OCI-LY1 (cell line): Measurements from ENCODE around the gene HERC6.

Experiments used
- H2AFZ ChIP-seq: fragments of 200-600 bp; sonication (generic), shearing (Covaris generic); 2 replicates; pipeline ENCODE4 v1.6.0; 2014; ENCODE audit warnings: antibody characterized with exemption, mild to moderate bottlenecking, low read length
- H3F3A ChIP-seq: fragments of 200-600 bp; sonication (generic), shearing (Covaris generic); 2 replicates; pipeline ENCODE4 v1.6.0; 2014; ENCODE audit warnings: mild to moderate bottlenecking, antibody characterized with exemption, low read length, moderate library complexity; ENCODE audit not compliant: insufficient read depth
- H3K27ac ChIP-seq: fragments of 200-600 bp; sonication (generic); 2 replicates; pipeline ENCODE4 v1.5.1; 2014; ENCODE audit warnings: low read length, mixed run types, mild to moderate bottlenecking, low read depth; ENCODE audit not compliant: poor library complexity, severe bottlenecking
- H3K27me3 ChIP-seq: fragments of 200-600 bp; sonication (generic); 2 replicates; pipeline ENCODE4 v1.6.0; 2014; ENCODE audit warnings: antibody characterized with exemption, mild to moderate bottlenecking, low read length, moderate library complexity; ENCODE audit not compliant: insufficient read depth
- H3K36me3 ChIP-seq: fragments of 200-600 bp; sonication (generic); 2 replicates; pipeline ENCODE4 v1.6.1; 2014; ENCODE audit warnings: mild to moderate bottlenecking, antibody characterized with exemption, low read length, moderate library complexity, mixed read lengths; ENCODE audit not compliant: insufficient read depth
- H3K4me1 ChIP-seq: fragments of 200-600 bp; sonication (generic); 2 replicates; pipeline ENCODE4 v1.5.1; 2014; ENCODE audit warnings: mild to moderate bottlenecking, low read length, moderate library complexity; ENCODE audit not compliant: insufficient read depth, severe bottlenecking
- H3K4me2 ChIP-seq: fragments of 200-600 bp; sonication (generic), shearing (Covaris generic); 2 replicates; pipeline ENCODE4 v1.6.1; 2014; ENCODE audit warnings: low read length
- H3K4me3 ChIP-seq: fragments of 200-600 bp; sonication (generic); 2 replicates; pipeline ENCODE4 v1.5.1; 2014; ENCODE audit warnings: low read length, low read depth, mild to moderate bottlenecking, mixed read lengths; ENCODE audit not compliant: poor library complexity, severe bottlenecking
- H3K79me2 ChIP-seq: fragments of 200-600 bp; shearing (Covaris generic); 2 replicates; pipeline ENCODE4 v1.6.1; 2016; ENCODE audit warnings: mixed run types, low read length, mixed read lengths; ENCODE audit not compliant: insufficient read depth
- H3K9ac ChIP-seq: fragments of 200-600 bp; sonication (generic), shearing (Covaris generic); 2 replicates; pipeline ENCODE4 v1.6.1; 2014; ENCODE audit warnings: mild to moderate bottlenecking, low read length, mixed read lengths
- H3K9me2 ChIP-seq: fragments of 200-600 bp; sonication (generic), shearing (Covaris generic); 2 replicates; pipeline ENCODE4 v1.6.1; 2014; ENCODE audit warnings: low read depth, mild to moderate bottlenecking, low read length, mixed read lengths
- H3K9me3 ChIP-seq: fragments of 200-600 bp; shearing (Covaris generic); 2 replicates; pipeline ENCODE4 v1.6.1; 2014; ENCODE audit warnings: low read length, mixed read lengths
- H4K20me1 ChIP-seq: fragments of 200-600 bp; sonication (generic), shearing (Covaris generic); 2 replicates; pipeline ENCODE4 v1.6.0; 2016; ENCODE audit warnings: mild to moderate bottlenecking, low read length; ENCODE audit not compliant: insufficient read depth
- CTCF ChIP-seq: fragments of 200-600 bp; sonication (generic), shearing (Covaris generic); IDR thresholded peaks from 2 replicates; pipeline ENCODE4 v1.5.1; 2017; ENCODE audit warnings: mild to moderate bottlenecking, antibody characterized with exemption, low read length, moderate library complexity, mixed read lengths
- EZH2 ChIP-seq: fragments of 200-600 bp; sonication (generic), shearing (Covaris generic); IDR thresholded peaks from 2 replicates; pipeline ENCODE4 v1.8.0; 2017; ENCODE audit warnings: borderline replicate concordance, mixed run types, mild to moderate bottlenecking, antibody characterized with exemption, low read length, moderate library complexity, mixed read lengths

HERC6 gene

DNA sequence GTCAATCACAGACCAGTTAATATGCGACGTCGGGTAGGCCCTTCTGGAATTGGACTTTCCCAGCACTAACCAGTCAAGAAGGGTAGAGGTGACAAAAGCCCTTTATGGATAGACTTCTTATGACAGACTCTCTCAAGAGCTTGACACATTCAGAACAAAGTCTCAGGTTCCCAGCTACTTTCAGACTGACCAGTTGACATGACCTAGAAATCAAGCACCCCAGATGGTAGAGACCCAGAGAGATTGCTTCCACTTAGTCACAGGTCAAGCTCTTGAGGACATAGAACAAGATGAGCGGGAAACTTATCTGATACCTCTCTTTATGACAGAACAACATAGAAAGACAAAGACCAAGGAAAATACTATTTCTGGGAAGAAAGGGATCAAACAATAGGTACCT is 21.4 kb upstream of the HERC6 start:
- no peak overlapping the region for H3K27ac ChIP-seq
- peaks cover 9% of the 10 kb centered on the region; the same call in 1 of the 2 replicates for H3K9me3 ChIP-seq
- H3K27me3 ChIP-seq: no peaks in the 10 kb centered on the region
- no peaks in the 10 kb centered on the region for H3K9me2 ChIP-seq
- no peaks in the 10 kb centered on the region for H3K79me2 ChIP-seq
- no peaks in the 10 kb centered on the region for H3F3A ChIP-seq
- H3K4me2 ChIP-seq: no peak overlapping the region
- H3K36me3 ChIP-seq: no peaks in the 10 kb centered on the region; the same call in 1 of the 2 replicates
- H4K20me1 ChIP-seq: no peaks in the 10 kb centered on the region
- TF ChIP-seq EZH2 (no peak), CTCF (no peak)
- H3K9ac ChIP-seq: no peak overlapping the region
- H3K4me3 ChIP-seq: no peak overlapping the region
- no peaks in the 10 kb centered on the region for H3K4me1 ChIP-seq
- H2AFZ ChIP-seq: no peak overlapping the region

- H3K9ac ChIP-seq: no peak overlapping the region
Measured at GRCh38 chr4:88359558-88359957, 19.1 kb upstream of the HERC6 start.

GRCh38 chr4:88360256-88360655 is 18.4 kb upstream of the HERC6 start:
- TF ChIP-seq CTCF: no peak
- no peak for TF ChIP-seq EZH2
- no peaks in the 10 kb centered on the region for H3K9me2 ChIP-seq
- 0 out of 2 replicates have a peak, but pooled peaks cover 4% of the 10 kb centered on the region for H3K9me3 ChIP-seq
- no peaks in the 10 kb centered on the region for H3K36me3 ChIP-seq
- H3K4me3 ChIP-seq: no peak overlapping the region
- H3K9ac ChIP-seq: no peak overlapping the region
- H3K4me1 ChIP-seq: no peaks in the 10 kb centered on the region
- no peaks in the 10 kb centered on the region for H3F3A ChIP-seq
- no peak overlapping the region for H3K27ac ChIP-seq
- H2AFZ ChIP-seq: no peak overlapping the region
- H4K20me1 ChIP-seq: no peaks in the 10 kb centered on the region
- H3K79me2 ChIP-seq: no peaks in the 10 kb centered on the region
- H3K27me3 ChIP-seq: no peaks in the 10 kb centered on the region
- no peak overlapping the region for H3K4me2 ChIP-seq

More at GRCh38 chr4:88359558-88359957, 19.1 kb upstream of the HERC6 start:
- Histone ChIP-seq H4K20me1 (no peaks in the 10 kb centered on the region), H3K27me3 (no peaks in the 10 kb centered on the region), H3K9me3 (0 out of 2 replicates have a peak, but pooled peaks cover 4% of the 10 kb centered on the region), H3K9me2 (no peaks in the 10 kb centered on the region), H3K79me2 (no peaks in the 10 kb centered on the region), H3K27ac (no peak overlapping the region), H3K4me3 (no peak overlapping the region), H3F3A (no peaks in the 10 kb centered on the region), H2AFZ (no peak overlapping the region), H3K4me1 (no peaks in the 10 kb centered on the region), H3K36me3 (no peaks in the 10 kb centered on the region), H3K4me2 (no peak overlapping the region)
- no peak for TF ChIP-seq CTCF
